H1 (cell line): ENCODE measurements around the gene FMOD. TPM values are rescaled to one million over a fixed set of nuclear protein-coding genes. Genes with fewer than 3 reads are reported as not detected.

Experiments
- CHD7 ChIP-seq: fragments of 300-600 bp; sonication (generic); IDR thresholded peaks from 2 replicates; pipeline ENCODE4 v1.7.1; 2012; ENCODE audit warnings: low read length, moderate library complexity, mild to moderate bottlenecking, inconsistent platforms; ENCODE audit not compliant: insufficient replicate concordance
- HDAC2 ChIP-seq, 2 experiments: fragments of 300-600 bp in 1 of 2; sonication (generic) in 1 of 2; IDR thresholded peaks; 2 replicates each; pipeline ENCODE4 v1.6.1; 2011 to 2012; ENCODE audit warnings: low read depth in 2 of 2, low read length in 2 of 2, mild to moderate bottlenecking in 2 of 2, moderate library complexity in 2 of 2, borderline replicate concordance in 1 of 2, inconsistent platforms in 1 of 2
- TCF12 ChIP-seq: IDR thresholded peaks from 2 replicates; pipeline ENCODE4 v1.6.1; 2011; ENCODE audit warnings: low read depth, mild to moderate bottlenecking, low read length
- polyA plus RNA-seq, 7 experiments: library from polyadenylated mRNA; depleted of rRNA in 3 of 7; stranded (reverse) in 5 of 7; unstranded in 2 of 7; fragments of >200 nt in 5 of 7; fragments of 200-250 nt in 2 of 7; gene quantifications; 1 replicate in 5 of 7; 2 replicates in 1 of 7; 4 replicates in 1 of 7; pipeline versions ENCODE4 v1.2.1 to v1.2.3, GENCODE V29; 2011 to 2013; ENCODE audit warnings: missing spikeins in 2 of 7, mixed read lengths in 2 of 7
- total RNA-seq: library from RNA; stranded (reverse); fragmentation: NEBNext Ultra II Directional; extraction: Animal tissue kit (Norgen Biotek cat#: 25700); gene quantifications from 2 replicates; pipeline ENCODE4 v1.2.1, GENCODE V29; 2021

FMOD gene
- total and polyA plus RNA-seq, 2 of the 8 experiments (the other 6 are each of a cell fraction or from before 2014, with no cell fraction given): 0.17 to 0.32 TPM

- TF ChIP-seq CHD7: no peak
- TF ChIP-seq HDAC2 (IDR thresholded peaks at IDR 0.05; ENCODE audit: borderline replicate concordance in 1 of 2, low read depth in 2 of 2, low read length in 2 of 2): no peak
- TF ChIP-seq TCF12: no peak
- TF ChIP-seq, all 59 proteins: peak for 0
Observed at GRCh38 chr1:203316626-203317093, 34.3 kb downstream of the FMOD start (continued).
